ENCODE data around the gene TRAPPC2L.
"Not testable (repeated sequence)": the region's sequence is repeated elsewhere in the genome, so short reads cannot be mapped to it uniquely, and the experiment has no call there.

TRAPPC2L gene

GRCh38 chr16:88891083-88891482 is 34.2 kb downstream of the TRAPPC2L start:
- ChIA-PET POLR2A (interaction anchor here (1.0 kb wide), 1 partner anchor 10 kb away, joined by 3 read pairs; no protein-coding TSS in a partner anchor), CTCF (no interaction called here)
- DNase-seq (ENCODE audit: extremely low spot score): no peak
- TF ChIP-seq BHLHE40 (IDR thresholded peaks at IDR 0.05; ENCODE audit: borderline replicate concordance) (no peak), TARDBP (IDR thresholded peaks at IDR 0.05) (no peak), L3MBTL2 (conservative IDR thresholded peaks at IDR 0.05) (no peak), CTBP1 (IDR thresholded peaks at IDR 0.05; ENCODE audit: borderline replicate concordance) (no peak), NFRKB (IDR thresholded peaks at IDR 0.05) (no peak), LEF1 (IDR thresholded peaks at IDR 0.05; ENCODE audit: borderline replicate concordance) (no peak), ZNF384 (IDR thresholded peaks at IDR 0.05) (no peak), FOXM1 (IDR thresholded peaks at IDR 0.05; ENCODE audit: borderline replicate concordance) (no peak), SP1 (IDR thresholded peaks at IDR 0.05) (no peak), FOXA1 (IDR thresholded peaks at IDR 0.05) (no peak), ARNT (IDR thresholded peaks at IDR 0.05) (no peak), FOXK2 (IDR thresholded peaks at IDR 0.05) (no peak), ELF4 (IDR thresholded peaks at IDR 0.05) (no peak), PKNOX1 (IDR thresholded peaks at IDR 0.05) (no peak), SUZ12 (IDR thresholded peaks at IDR 0.05) (no peak), HDGF (IDR thresholded peaks at IDR 0.05; ENCODE audit: borderline replicate concordance) (no peak)

GRCh38 chr16:88892065-88892464 is 35.1 kb downstream of the TRAPPC2L start:
- ChIA-PET CTCF (no interaction called here), POLR2A (no interaction called here)
- DNase-seq (ENCODE audit: extremely low spot score): no peak
- TF ChIP-seq ELF4 (IDR thresholded peaks at IDR 0.05) (no peak), ARNT (IDR thresholded peaks at IDR 0.05) (no peak), HDGF (IDR thresholded peaks at IDR 0.05; ENCODE audit: borderline replicate concordance) (no peak), ZNF384 (IDR thresholded peaks at IDR 0.05) (no peak), SP1 (IDR thresholded peaks at IDR 0.05) (no peak), FOXA1 (IDR thresholded peaks at IDR 0.05) (no peak), CTBP1 (IDR thresholded peaks at IDR 0.05; ENCODE audit: borderline replicate concordance) (no peak), BHLHE40 (IDR thresholded peaks at IDR 0.05; ENCODE audit: borderline replicate concordance) (no peak), TARDBP (IDR thresholded peaks at IDR 0.05) (no peak), PKNOX1 (IDR thresholded peaks at IDR 0.05) (no peak)

DNA sequence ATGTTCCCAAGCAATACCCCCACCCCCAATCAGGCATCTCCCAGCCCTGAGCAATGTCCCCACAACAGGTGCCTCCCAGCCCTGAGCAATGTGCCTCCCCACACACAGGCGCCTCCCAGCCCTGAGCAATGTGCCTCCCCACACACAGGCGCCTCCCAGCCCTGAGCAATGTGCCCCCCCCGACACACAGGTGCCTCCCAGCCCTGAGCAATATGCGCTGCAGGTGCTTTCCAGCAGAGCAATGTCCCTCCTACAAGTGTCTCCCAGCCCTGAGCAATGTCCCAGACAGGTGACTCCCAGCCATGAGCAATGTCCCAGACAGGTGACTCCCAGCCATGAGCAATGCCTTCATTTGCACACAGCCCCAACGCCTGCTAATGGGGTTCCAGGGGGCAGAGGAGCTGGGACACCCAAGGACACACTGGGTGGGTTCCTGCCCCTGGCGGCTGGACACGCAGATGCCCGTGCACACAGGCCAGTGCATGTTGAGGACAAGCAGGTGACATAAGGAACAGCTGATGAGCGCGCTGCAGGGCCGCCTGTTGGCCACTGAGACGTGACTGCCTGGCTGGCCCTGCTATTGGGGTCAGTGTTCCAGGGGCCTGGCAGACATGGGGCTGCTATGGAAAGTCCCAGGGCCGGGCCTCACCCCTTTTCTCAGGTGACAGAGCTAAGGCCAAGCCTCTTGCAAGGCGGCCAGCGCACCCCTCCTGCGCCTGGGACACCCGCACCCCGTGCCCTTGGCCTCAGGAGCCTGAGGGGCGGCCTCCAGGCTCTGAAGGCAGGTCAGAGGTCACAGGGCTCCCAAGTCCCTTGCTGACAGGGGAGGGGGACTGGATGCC is 36.4 kb downstream of the TRAPPC2L start:
- TF ChIP-seq SUZ12 (IDR thresholded peaks at IDR 0.05) (no peak), FOXM1 (IDR thresholded peaks at IDR 0.05; ENCODE audit: borderline replicate concordance) (no peak), TARDBP (IDR thresholded peaks at IDR 0.05) (no peak), ELF4 (IDR thresholded peaks at IDR 0.05) (no peak), LEF1 (IDR thresholded peaks at IDR 0.05; ENCODE audit: borderline replicate concordance) (no peak), FOXK2 (IDR thresholded peaks at IDR 0.05) (no peak), BHLHE40 (IDR thresholded peaks at IDR 0.05; ENCODE audit: borderline replicate concordance) (no peak), FOXA1 (IDR thresholded peaks at IDR 0.05) (no peak), HDGF (IDR thresholded peaks at IDR 0.05; ENCODE audit: borderline replicate concordance) (no peak), ZNF384 (IDR thresholded peaks at IDR 0.05) (no peak), SP1 (IDR thresholded peaks at IDR 0.05) (no peak), NFRKB (IDR thresholded peaks at IDR 0.05) (no peak), ARNT (IDR thresholded peaks at IDR 0.05) (no peak), CTBP1 (IDR thresholded peaks at IDR 0.05; ENCODE audit: borderline replicate concordance) (no peak), PKNOX1 (IDR thresholded peaks at IDR 0.05) (no peak), L3MBTL2 (conservative IDR thresholded peaks at IDR 0.05) (no peak)
- CTCF ChIA-PET: no interaction called here
- DNase-seq (ENCODE audit: extremely low spot score): no peak
- POLR2A ChIA-PET: no interaction called here

DNA sequence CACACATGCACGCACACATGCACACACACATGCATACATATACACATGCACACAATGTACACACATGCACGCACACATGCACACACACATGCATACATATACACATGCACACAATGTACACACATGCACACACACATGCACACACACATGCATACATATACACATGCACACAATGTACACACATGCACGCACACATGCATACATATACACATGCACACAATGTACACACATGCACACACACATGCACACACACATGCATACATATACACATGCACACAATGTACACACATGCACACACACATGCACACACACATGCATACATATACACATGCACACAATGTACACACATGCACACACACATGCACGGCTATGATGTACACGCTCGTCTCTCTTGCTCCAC is 37.3 kb downstream of the TRAPPC2L start:
- DNase-seq (ENCODE audit: extremely low spot score); CTCF ChIA-PET; POLR2A ChIA-PET: not testable (repeated sequence)

DNA sequence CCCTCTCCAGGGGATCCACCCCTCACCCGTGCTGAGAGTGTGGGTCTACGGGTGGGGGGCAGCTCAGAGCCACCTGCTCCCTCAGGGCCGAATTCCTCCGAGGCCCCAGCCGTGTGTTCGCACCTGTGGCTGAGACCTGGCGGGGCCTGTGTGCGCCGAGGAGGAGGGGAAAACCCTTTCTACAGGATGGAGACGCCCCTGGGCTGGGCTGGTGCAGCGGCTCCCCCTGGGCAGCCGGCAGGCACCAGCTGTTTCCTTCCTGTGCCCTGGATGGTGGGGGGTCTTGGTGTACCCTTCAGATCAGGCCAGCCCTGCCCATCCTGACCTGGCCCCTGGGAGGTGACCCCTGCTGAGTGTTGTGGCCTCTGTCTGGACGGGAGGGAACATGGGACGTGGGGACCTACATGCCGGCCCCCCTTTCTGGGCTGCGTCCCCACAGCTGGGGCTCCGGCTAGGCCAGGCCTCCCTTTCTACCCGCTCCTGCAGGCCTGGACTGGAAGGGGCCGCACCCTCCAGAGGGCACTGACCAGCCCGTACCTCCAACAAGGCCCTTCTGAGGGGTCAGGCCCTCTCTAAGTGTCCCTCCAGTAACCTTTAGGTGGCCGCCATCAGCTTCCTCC is 37.9 kb downstream of the TRAPPC2L start:
- TF ChIP-seq FOXA1 (IDR thresholded peaks at IDR 0.05) (no peak), CTBP1 (IDR thresholded peaks at IDR 0.05; ENCODE audit: borderline replicate concordance) (no peak), ZNF384 (IDR thresholded peaks at IDR 0.05) (no peak), HDGF (IDR thresholded peaks at IDR 0.05; ENCODE audit: borderline replicate concordance) (no peak), ELF4 (IDR thresholded peaks at IDR 0.05) (no peak), SUZ12 (IDR thresholded peaks at IDR 0.05) (no peak), LEF1 (IDR thresholded peaks at IDR 0.05; ENCODE audit: borderline replicate concordance) (no peak), FOXM1 (IDR thresholded peaks at IDR 0.05; ENCODE audit: borderline replicate concordance) (no peak), L3MBTL2 (conservative IDR thresholded peaks at IDR 0.05) (no peak), TARDBP (IDR thresholded peaks at IDR 0.05) (no peak), FOXK2 (IDR thresholded peaks at IDR 0.05) (no peak), SP1 (IDR thresholded peaks at IDR 0.05) (no peak)
- CTCF ChIA-PET: no interaction called here
- POLR2A ChIA-PET: no interaction called here
- DNase-seq (ENCODE audit: extremely low spot score): no peak

- ChIA-PET CTCF (no interaction called here), POLR2A (no interaction called here)
- DNase-seq (ENCODE audit: extremely low spot score): no peak
- no peak for TF ChIP-seq FOXK2 (IDR thresholded peaks at IDR 0.05)
- no peak for TF ChIP-seq NFRKB (IDR thresholded peaks at IDR 0.05)
Measured at GRCh38 chr16:88895335-88895734, 38.4 kb downstream of the TRAPPC2L start.

Data from HEK293T (cell line).